Head of caudate nucleus (tissue), 42 donors: ENCODE data around the gene PDZD4.
"Not testable (repeated sequence)": the region's sequence is repeated elsewhere in the genome, so short reads cannot be mapped to it uniquely, and the experiment has no call there.

Experiments used
- DNase-seq, 42 donors: peaks; one replicate each; pipeline versions ENCODE4 v3.0.0 to v3.0.0-alpha.2; 2020 to 2021; ENCODE audit warnings: mixed read lengths in 7 of 42
- intact Hi-C: fragments of 100-400 bp; cut with DNase I; formaldehyde crosslinking; loops from one replicate; pipeline ENCODE4 v1.15.0; 2022

PDZD4 gene

GRCh38 chrX:153818571-153819383 lies 11.6 kb downstream of the PDZD4 start:
- intact Hi-C loops = no loop called here
- DNase-seq = peak in 26 of 42 donors; percentile 7 to 69 (median 41)

- DNase-seq, intact Hi-C loops: not testable (repeated sequence)
These were observed 12.3 kb downstream of the PDZD4 start for GRCh38 chrX:153818064-153818463.

- no peak for DNase-seq
- intact Hi-C loops = no loop called here
These were observed 13.3 kb downstream of the PDZD4 start for GRCh38 chrX:153816831-153817690.

- intact Hi-C loops = no loop called here
- DNase-seq = no peak
These were observed 15.6 kb downstream of the PDZD4 start for GRCh38 chrX:153814591-153815315.

GRCh38 chrX:153813161-153813560 lies 17.2 kb downstream of the PDZD4 start:
- intact Hi-C loops = no loop called here
- no peak for DNase-seq

GRCh38 chrX:153812220-153812619 lies 18.1 kb downstream of the PDZD4 start:
- peak in 40 of 42 donors; percentile 18 to 87 (median 64) for DNase-seq
- intact Hi-C loops = no loop called here

- DNase-seq = no peak
- intact Hi-C loops = no loop called here
These were observed 22.4 kb downstream of the PDZD4 start for GRCh38 chrX:153807976-153808375.

- DNase-seq = no peak
- intact Hi-C loops = no loop called here
These were observed 23.3 kb downstream of the PDZD4 start for GRCh38 chrX:153806999-153807575.

GRCh38 chrX:153805436-153805835 lies 24.9 kb downstream of the PDZD4 start:
- no peak for DNase-seq
- intact Hi-C loops = no loop called here

GRCh38 chrX:153804621-153805020 lies 25.7 kb downstream of the PDZD4 start:
- no peak for DNase-seq
- intact Hi-C loops = no loop called here

GRCh38 chrX:153804100-153804595 lies 26.2 kb downstream of the PDZD4 start:
- DNase-seq = no peak
- intact Hi-C loops = no loop called here

GRCh38 chrX:153803211-153804099 lies 26.9 kb downstream of the PDZD4 start:
- intact Hi-C loops = no loop called here
- no peak for DNase-seq

GRCh38 chrX:153802513-153803045 lies 27.8 kb downstream of the PDZD4 start:
- intact Hi-C loops = no loop called here
- no peak for DNase-seq

GRCh38 chrX:153801669-153802068 lies 28.7 kb downstream of the PDZD4 start:
- no peak for DNase-seq
- intact Hi-C loops = no loop called here

- intact Hi-C loops = no loop called here
- DNase-seq = no peak
These were observed 29.6 kb downstream of the PDZD4 start for GRCh38 chrX:153800746-153801145.

GRCh38 chrX:153800177-153800722 lies 30.1 kb downstream of the PDZD4 start:
- DNase-seq = peak in 5 of 42 donors; percentile 32 to 48 (median 41)
- intact Hi-C loops = no loop called here

- no peak for DNase-seq
These were observed 31.0 kb downstream of the PDZD4 start for GRCh38 chrX:153799326-153799725.

More at GRCh38 chrX:153799326-153799725, 31.0 kb downstream of the PDZD4 start:
- intact Hi-C loops = no loop called here
